Parathyroid adenoma (tissue), 2 donors: ENCODE results near the gene CCDC120.

Experiments used
- H2AFZ ChIP-seq: fragments of 300-600 bp; sonication (generic); one replicate; pipeline ENCODE4 v1.7.0; 2017; ENCODE audit warnings: antibody characterized with exemption, mild to moderate bottlenecking
- H3K27ac ChIP-seq: fragments of 300-600 bp; sonication (generic); one replicate; pipeline ENCODE4 v1.7.0; 2017
- H3K27me3 ChIP-seq: fragments of 300-600 bp; sonication (generic); one replicate; pipeline ENCODE4 v1.7.0; 2017; ENCODE audit warnings: low read length; ENCODE audit not compliant: control insufficient read depth, insufficient read depth
- H3K36me3 ChIP-seq: fragments of 300-600 bp; sonication (generic); one replicate; pipeline ENCODE4 v1.7.0; 2017; ENCODE audit warnings: low read length; ENCODE audit not compliant: control insufficient read depth, insufficient read depth
- H3K4me1 ChIP-seq: fragments of 300-600 bp; sonication (generic); one replicate; pipeline ENCODE4 v1.7.0; 2017; ENCODE audit warnings: control low read depth
- H3K4me2 ChIP-seq: fragments of 300-600 bp; sonication (generic); one replicate; pipeline ENCODE4 v1.7.0; 2017; ENCODE audit warnings: low read length
- H3K4me3 ChIP-seq: fragments of 300-600 bp; sonication (generic); one replicate; pipeline ENCODE4 v1.7.0; 2017; ENCODE audit warnings: low read depth, low read length
- H3K79me2 ChIP-seq: fragments of 300-600 bp; sonication (generic); one replicate; pipeline ENCODE4 v1.7.0; 2017; ENCODE audit warnings: control low read depth
- H3K9ac ChIP-seq: fragments of 300-600 bp; sonication (generic); one replicate; pipeline ENCODE4 v1.7.0; 2017; ENCODE audit warnings: mild to moderate bottlenecking
- H3K9me3 ChIP-seq: fragments of 300-600 bp; sonication (generic); one replicate; pipeline ENCODE4 v1.7.0; 2017; ENCODE audit warnings: low read length; ENCODE audit not compliant: control insufficient read depth
- TF ChIP-seq, protein P1 (sequence below): fragments of 300-600 bp; sonication (generic); IDR thresholded peaks from one replicate; pipeline ENCODE4 v1.7.0; 2017; ENCODE audit warnings: antibody characterized with exemption, mild to moderate bottlenecking
- donor health status: primary hyperparathyroidism.

The CCDC120 gene

DNA sequence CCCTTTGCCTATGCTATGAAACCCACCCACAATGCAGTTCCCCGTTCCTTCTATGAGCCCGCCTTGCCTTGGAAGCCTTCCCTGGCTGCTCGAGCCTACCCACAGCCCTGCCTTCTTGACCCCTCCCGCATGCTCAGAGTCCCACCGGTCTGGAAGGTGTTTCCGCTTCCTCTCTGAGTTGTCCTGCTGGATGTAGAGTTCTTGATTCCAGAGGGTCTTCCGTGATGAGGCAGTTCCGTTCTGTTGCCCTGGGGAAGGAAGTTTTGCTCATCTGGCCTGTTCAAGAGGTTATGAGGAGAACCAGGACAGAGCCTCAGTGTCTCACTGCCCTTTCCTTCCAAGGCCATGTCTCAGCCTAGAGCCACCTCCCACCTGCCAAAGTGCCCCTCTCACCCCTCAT, 57.3 kb downstream of the CCDC120 start:
- Histone ChIP-seq H3K4me2 (no peak overlapping the region), H3K27ac (no peak overlapping the region), H3K36me3 (no peaks in the 10 kb centered on the region), H3K4me1 (no peaks in the 10 kb centered on the region), H3K79me2 (no peaks in the 10 kb centered on the region), H3K27me3 (no peaks in the 10 kb centered on the region), H3K4me3 (no peak overlapping the region), H3K9me3 (no peaks in the 10 kb centered on the region), H2AFZ (no peak overlapping the region), H3K9ac (no peak overlapping the region)
- TF ChIP-seq, protein P1, sequence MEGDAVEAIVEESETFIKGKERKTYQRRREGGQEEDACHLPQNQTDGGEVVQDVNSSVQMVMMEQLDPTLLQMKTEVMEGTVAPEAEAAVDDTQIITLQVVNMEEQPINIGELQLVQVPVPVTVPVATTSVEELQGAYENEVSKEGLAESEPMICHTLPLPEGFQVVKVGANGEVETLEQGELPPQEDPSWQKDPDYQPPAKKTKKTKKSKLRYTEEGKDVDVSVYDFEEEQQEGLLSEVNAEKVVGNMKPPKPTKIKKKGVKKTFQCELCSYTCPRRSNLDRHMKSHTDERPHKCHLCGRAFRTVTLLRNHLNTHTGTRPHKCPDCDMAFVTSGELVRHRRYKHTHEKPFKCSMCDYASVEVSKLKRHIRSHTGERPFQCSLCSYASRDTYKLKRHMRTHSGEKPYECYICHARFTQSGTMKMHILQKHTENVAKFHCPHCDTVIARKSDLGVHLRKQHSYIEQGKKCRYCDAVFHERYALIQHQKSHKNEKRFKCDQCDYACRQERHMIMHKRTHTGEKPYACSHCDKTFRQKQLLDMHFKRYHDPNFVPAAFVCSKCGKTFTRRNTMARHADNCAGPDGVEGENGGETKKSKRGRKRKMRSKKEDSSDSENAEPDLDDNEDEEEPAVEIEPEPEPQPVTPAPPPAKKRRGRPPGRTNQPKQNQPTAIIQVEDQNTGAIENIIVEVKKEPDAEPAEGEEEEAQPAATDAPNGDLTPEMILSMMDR, result no peak

DNA sequence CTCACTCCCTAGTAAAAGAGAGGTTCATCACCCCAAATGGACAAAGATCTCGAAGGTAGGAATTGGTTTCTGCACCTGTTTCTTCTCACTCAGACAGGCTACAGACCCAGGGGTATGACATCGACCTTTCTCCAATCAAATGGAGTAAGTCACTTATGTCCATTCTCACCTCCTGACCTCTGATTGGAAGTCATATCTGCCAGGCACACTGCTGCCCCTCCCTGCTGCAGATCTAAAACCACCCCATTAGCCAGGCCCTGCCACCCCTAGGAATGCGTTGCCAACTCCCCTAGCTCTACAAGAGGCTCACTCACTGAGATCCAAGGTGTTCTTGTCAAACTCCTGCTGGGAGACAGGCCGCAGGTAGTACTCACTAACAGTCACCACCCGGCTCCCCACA, 57.9 kb downstream of the CCDC120 start:
- Histone ChIP-seq H3K9ac (no peak overlapping the region), H3K27me3 (no peaks in the 10 kb centered on the region), H3K4me3 (no peak overlapping the region), H3K9me3 (no peaks in the 10 kb centered on the region), H3K4me2 (no peak overlapping the region), H3K4me1 (no peaks in the 10 kb centered on the region), H2AFZ (no peak overlapping the region), H3K27ac (no peak overlapping the region), H3K36me3 (no peaks in the 10 kb centered on the region), H3K79me2 (no peaks in the 10 kb centered on the region)
- TF ChIP-seq, protein P1, result no peak

DNA sequence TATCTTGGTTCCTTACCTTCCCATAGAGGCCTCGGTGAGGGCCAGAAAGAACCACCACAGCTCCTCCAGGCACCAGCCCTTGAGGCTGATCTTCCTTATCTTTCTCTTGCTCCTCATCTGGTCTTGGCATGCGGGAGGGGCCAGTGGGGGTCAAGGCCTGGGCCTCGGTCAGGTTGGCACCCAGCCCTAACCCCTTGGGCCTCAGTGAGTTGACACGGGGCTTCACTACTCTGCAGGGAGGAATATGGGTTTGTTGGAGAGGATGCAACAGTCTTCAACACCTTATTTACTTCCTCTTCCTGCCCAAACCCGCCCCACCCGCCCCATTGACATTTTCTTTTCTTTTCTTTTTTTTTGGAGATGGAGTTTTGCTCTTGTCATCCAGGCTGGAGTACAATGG, 58.8 kb downstream of the CCDC120 start:
- Histone ChIP-seq H3K9me3 (no peaks in the 10 kb centered on the region), H3K27ac (no peak overlapping the region), H2AFZ (no peak overlapping the region), H3K27me3 (no peaks in the 10 kb centered on the region), H3K79me2 (no peaks in the 10 kb centered on the region), H3K4me2 (no peak overlapping the region), H3K36me3 (no peaks in the 10 kb centered on the region), H3K4me3 (no peak overlapping the region), H3K4me1 (no peaks in the 10 kb centered on the region), H3K9ac (no peak overlapping the region)
- TF ChIP-seq, protein P1, result no peak
